Adrenal gland (tissue), 12 donors: ENCODE results near the gene TNRC6B. TPM values are rescaled to one million over a fixed set of nuclear protein-coding genes. Genes with fewer than 3 reads are reported as not detected.

Source experiments
- DNase-seq, 7 donors: peaks; one replicate each; pipeline ENCODE4 v3.0.0-alpha.2; 2019 to 2020
- H3K27ac ChIP-seq, 5 donors: fragments of 200-600 bp; sonication (generic) in 4 of 5; 1 replicate in 3 of 5; 2 replicates in 2 of 5; pipeline versions ENCODE4 v1.5.1 to v1.8.0; 2016 to 2020; ENCODE audit warnings: mild to moderate bottlenecking in 1 of 5
- H3K27me3 ChIP-seq: fragments of 200-600 bp; 2 replicates; pipeline ENCODE4 v1.8.0; 2021
- H3K36me3 ChIP-seq, 2 donors: fragments of 200-600 bp; replicated peaks in 1 of 2; 1 replicate in 1 of 2; 2 replicates in 1 of 2; pipeline versions ENCODE4 v1.5.1 to v1.8.0; 2018 to 2022
- H3K4me1 ChIP-seq, 2 donors: fragments of 200-600 bp; replicated peaks in 1 of 2; 1 replicate in 1 of 2; 2 replicates in 1 of 2; pipeline versions ENCODE4 v1.5.1 to v1.8.0; 2018 to 2021
- H3K4me3 ChIP-seq, 4 donors: fragments of 200-600 bp; sonication (generic) in 3 of 4; one replicate each; pipeline ENCODE4 v1.5.1; 2016 to 2018
- H3K9me3 ChIP-seq, 3 donors: fragments of 200-600 bp; sonication (generic) in 1 of 3; replicated peaks in 1 of 3; 1 replicate in 2 of 3; 2 replicates in 1 of 3; pipeline versions ENCODE4 v1.5.1 to v1.8.0; 2016 to 2021
- POLR2A ChIP-seq, 2 donors: fragments of 450-650 bp; IDR thresholded peaks; one replicate each; pipeline ENCODE4 v1.6.1; 2017; ENCODE audit warnings: antibody characterized with exemption in 2 of 2, mild to moderate bottlenecking in 2 of 2, moderate library complexity in 1 of 2
- WGBS, 4 donors: extraction: QIAGEN DNeasy Blood & Tissue Kit in 2 of 4; methylation state at CpG; one replicate each; pipeline versions ENCODE4 v1.1.5 to v1.1.7; 2013 to 2017; 5-methylcytosine and 5-hydroxymethylcytosine counted together
- intact Hi-C, 2 donors: fragments of 100-400 bp; cut with DNase I; formaldehyde crosslinking; loops; one replicate each; pipeline versions ENCODE4 v1.14.1 to v1.15.0; 2022 to 2023
- polyA plus RNA-seq, 3 donors: library from polyadenylated mRNA; stranded (reverse); fragments of 200-250 nt in 2 of 3; fragments of 350-450 nt in 1 of 3; fragmentation: Illumina TruSeq in 1 of 3; extraction: RNeasy Lipid Tissue Mini Kit (QIAGEN cat#74804) in 1 of 3; gene quantifications; one replicate each; pipeline ENCODE4 v1.2.3, GENCODE V29; 2013 to 2014
- total RNA-seq, 9 donors: library from RNA; depleted of rRNA in 4 of 9; stranded (reverse); fragments of >200 nt in 4 of 9; fragments of 120-200 nt in 1 of 9; fragmentation: NEBNext Ultra II Directional in 1 of 9; extraction: Animal tissue kit (Norgen Biotek cat#: 25700) in 1 of 9; gene quantifications; one replicate each; pipeline versions ENCODE4 v1.1.0 to v1.2.4, GENCODE V29; 2013 to 2023
- TF ChIP-seq, protein P1 (sequence below), 6 experiments: fragments of 450-650 bp in 4 of 6; fragments of 200-600 bp in 2 of 6; sonication (generic) in 1 of 6; IDR thresholded peaks; 1 replicate in 5 of 6; 2 replicates in 1 of 6; pipeline versions ENCODE4 v1.5.1 to v1.8.0; 2016 to 2021; ENCODE audit warnings: antibody characterized with exemption in 6 of 6, mild to moderate bottlenecking in 2 of 6, moderate library complexity in 1 of 6
- donor health status: healthy with polysubstance abuse.
- donor health status: Bipolar disorder and iron deficiency.
- donor health status: DM: yes; HTN: yes; CAD: no.
- donor health status: DM: no; HTN: no; CAD: no.
- donor health status: DM: no; HTN: no; CAD: no.
- donor health status: DM: yes; HTN: yes; CAD: no.

TNRC6B gene
- total and polyA plus RNA-seq, 12 donors: 2.8 to 57.6 (median 32.8) TPM

DNA sequence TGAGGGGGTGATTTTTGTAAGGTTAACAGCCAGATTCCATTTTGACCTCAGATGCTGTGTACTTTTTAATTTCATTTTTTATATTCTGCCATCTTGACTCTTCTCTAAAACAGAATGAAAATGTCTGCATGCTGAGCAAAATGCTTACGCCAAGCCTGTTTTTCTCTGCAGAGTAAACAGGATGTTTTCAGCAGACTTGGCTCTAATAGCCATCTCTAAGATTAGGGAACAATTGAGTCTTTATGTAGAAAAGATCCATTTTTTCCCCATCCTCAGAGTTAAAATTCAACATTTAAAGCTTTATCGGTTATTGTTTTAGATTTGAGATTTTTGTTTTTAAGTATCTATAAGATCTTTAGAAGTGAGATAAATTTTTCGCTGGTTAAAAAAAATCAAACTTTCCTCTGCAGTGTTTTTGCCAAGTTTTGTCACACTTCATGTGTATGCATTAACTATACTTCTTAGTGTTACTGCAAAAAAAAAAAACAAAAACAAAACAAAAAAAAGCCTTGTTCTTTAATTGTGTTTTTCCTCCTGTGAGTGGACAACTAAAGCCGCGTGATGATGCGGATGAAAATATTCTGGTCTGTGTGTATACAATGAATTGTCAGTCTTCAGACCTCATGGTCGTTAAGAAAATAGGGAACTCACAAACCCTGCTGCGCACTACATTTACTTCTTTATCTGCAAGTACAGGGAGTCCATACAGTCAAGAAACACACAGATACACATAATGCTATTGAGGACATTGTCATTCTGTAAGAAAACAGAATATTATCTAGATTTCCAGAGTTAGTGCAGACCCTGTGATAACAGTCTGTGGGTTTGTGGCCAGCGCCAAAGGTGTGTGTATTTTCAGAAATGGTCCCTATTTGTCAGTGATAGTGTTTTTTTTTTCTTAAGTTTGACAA lies 151.1 kb downstream of the TNRC6B start:
- Histone ChIP-seq H3K27ac (no peak overlapping the region), H3K4me1 (no peaks in the 10 kb centered on the region), H3K36me3 (peaks cover 0 to 20% of the 10 kb centered on the region in 2 donors), H3K9me3 (no peaks in the 10 kb centered on the region), H3K4me3 (no peak overlapping the region), H3K27me3 (no peaks in the 10 kb centered on the region)
- WGBS, 4 donors: 78 to 85% (median 83%) methylated on average over 9 of the region's 9 CpGs
- peak in 1 of 7 donors; percentile 33 for DNase-seq
- intact Hi-C loops: no loop called here
- TF ChIP-seq, protein P1, sequence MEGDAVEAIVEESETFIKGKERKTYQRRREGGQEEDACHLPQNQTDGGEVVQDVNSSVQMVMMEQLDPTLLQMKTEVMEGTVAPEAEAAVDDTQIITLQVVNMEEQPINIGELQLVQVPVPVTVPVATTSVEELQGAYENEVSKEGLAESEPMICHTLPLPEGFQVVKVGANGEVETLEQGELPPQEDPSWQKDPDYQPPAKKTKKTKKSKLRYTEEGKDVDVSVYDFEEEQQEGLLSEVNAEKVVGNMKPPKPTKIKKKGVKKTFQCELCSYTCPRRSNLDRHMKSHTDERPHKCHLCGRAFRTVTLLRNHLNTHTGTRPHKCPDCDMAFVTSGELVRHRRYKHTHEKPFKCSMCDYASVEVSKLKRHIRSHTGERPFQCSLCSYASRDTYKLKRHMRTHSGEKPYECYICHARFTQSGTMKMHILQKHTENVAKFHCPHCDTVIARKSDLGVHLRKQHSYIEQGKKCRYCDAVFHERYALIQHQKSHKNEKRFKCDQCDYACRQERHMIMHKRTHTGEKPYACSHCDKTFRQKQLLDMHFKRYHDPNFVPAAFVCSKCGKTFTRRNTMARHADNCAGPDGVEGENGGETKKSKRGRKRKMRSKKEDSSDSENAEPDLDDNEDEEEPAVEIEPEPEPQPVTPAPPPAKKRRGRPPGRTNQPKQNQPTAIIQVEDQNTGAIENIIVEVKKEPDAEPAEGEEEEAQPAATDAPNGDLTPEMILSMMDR (IDR thresholded peaks at IDR 0.05): no peak
- TF ChIP-seq POLR2A (IDR thresholded peaks at IDR 0.05): no peak

DNA sequence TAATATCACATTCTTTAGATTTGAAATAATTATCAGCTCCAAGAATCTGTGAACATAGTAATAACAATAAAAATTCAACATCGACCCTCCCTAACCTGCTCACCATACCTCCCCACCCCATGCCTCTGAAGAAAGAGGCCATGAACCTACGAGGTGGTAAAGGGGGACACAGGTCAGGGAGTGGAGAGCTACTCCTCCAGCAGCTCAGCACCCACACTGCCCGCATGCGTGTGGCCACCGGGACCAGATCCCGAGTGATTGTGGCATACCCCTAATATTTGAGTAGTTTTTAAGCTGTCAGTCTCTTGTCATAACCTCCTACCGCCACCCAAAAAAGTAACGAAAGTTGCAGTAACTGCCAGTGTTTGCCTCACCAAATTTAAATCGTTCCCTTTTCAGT lies 151.7 kb downstream of the TNRC6B start:
- Histone ChIP-seq H3K36me3 (peaks cover 0 to 20% of the 10 kb centered on the region in 2 donors), H3K9me3 (no peaks in the 10 kb centered on the region), H3K27ac (no peak overlapping the region), H3K4me3 (no peak overlapping the region), H3K27me3 (no peaks in the 10 kb centered on the region), H3K4me1 (no peaks in the 10 kb centered on the region)
- 86 to 94% (median 89%) methylated on average over 9 of the region's 9 CpGs for WGBS, 4 donors
- intact Hi-C loops: no loop called here
- peak in 1 of 7 donors; percentile 35 for DNase-seq
- TF ChIP-seq, protein P1 (IDR thresholded peaks at IDR 0.05): no peak
- TF ChIP-seq POLR2A (IDR thresholded peaks at IDR 0.05): no peak

DNA sequence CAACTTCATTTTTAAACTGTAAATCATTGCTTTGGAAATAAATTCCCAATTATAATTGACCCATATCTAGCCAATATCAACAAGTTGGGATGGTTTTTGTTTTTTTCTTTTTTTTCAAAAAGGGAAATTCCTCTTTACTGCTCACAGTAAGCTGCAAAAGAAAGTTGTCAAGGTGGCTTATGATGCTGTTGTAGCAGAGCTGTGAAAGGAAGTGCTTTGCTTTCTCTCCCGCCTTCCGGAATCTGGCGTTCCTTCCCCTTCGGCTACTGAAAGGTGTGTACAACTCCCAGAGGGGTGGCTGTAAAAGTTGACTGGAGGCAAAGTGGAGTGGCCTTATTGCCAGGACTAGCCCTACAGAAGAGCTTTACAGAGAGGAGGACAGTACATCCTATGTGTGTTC lies 152.4 kb downstream of the TNRC6B start:
- H3K27me3 ChIP-seq: no peaks in the 10 kb centered on the region
- intact Hi-C loops: loop anchor here in 1 of 2 donors (10.0 kb wide), 1 partner anchor 275 kb away; no protein-coding TSS in a partner anchor
- no peaks in the 10 kb centered on the region for H3K4me1 ChIP-seq
- H3K36me3 ChIP-seq: peaks cover 0 to 14% of the 10 kb centered on the region in 2 donors
- no peaks in the 10 kb centered on the region for H3K9me3 ChIP-seq
- H3K4me3 ChIP-seq: no peak overlapping the region
- peak in 1 of 7 donors; percentile 29 for DNase-seq
- H3K27ac ChIP-seq: no peak overlapping the region
- WGBS, 4 donors: 73 to 95% (median 78%) methylated on average over 4 of the region's 4 CpGs
- TF ChIP-seq, protein P1 (IDR thresholded peaks at IDR 0.05): no peak
- no peak for TF ChIP-seq POLR2A (IDR thresholded peaks at IDR 0.05)

DNA sequence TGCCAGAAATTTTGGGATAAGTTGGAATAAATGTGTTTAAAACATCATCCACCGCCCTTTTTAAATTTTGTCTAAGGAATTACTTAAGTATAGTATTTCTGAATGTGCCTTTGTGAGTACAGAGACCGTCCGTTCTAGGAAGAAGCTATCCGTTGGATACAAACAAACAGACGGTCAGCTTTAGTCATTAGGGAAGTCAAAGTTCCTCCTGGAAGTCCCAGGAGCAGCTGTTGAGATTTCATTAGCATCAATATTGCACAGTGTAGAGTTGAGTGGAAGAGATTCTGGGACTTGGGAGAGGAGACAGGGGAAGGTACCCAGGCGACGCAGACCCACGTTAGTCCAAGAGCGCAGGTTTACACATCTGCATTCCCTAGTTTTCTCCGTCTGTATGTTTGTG lies 152.9 kb downstream of the TNRC6B start:
- Histone ChIP-seq H3K9me3 (no peaks in the 10 kb centered on the region), H3K27me3 (no peaks in the 10 kb centered on the region), H3K36me3 (peaks cover 0 to 9% of the 10 kb centered on the region in 2 donors), H3K4me1 (no peaks in the 10 kb centered on the region), H3K4me3 (no peak overlapping the region), H3K27ac (no peak overlapping the region)
- no peak for DNase-seq
- 80 to 92% (median 87%) methylated on average over 10 of the region's 10 CpGs for WGBS, 4 donors
- TF ChIP-seq POLR2A (IDR thresholded peaks at IDR 0.05): no peak
- intact Hi-C loops: loop anchor here in 1 of 2 donors (10.0 kb wide), 1 partner anchor 276 kb away; no protein-coding TSS in a partner anchor
